Left lung (tissue), 10 donors: ENCODE measurements around the gene EPG5. TPM values are rescaled to one million over a fixed set of nuclear protein-coding genes. Genes with fewer than 3 reads are reported as not detected.
"Not testable (repeated sequence)": the region's sequence is repeated elsewhere in the genome, so short reads cannot be mapped to it uniquely, and the experiment has no call there.

ENCODE experiments used
- ATAC-seq: fragments of 200-7000 bp; cut with Tn5 transposase; one replicate; pipeline ENCODE4 v1.9.1; 2020; ENCODE audit warnings: moderate library complexity
- DNase-seq, 4 donors: peaks; one replicate each; pipeline ENCODE4 v3.0.0-alpha.2; 2013 to 2020
- H3K27ac ChIP-seq, 2 donors: fragments of 200-600 bp; sonication (generic) in 1 of 2; one replicate each; pipeline versions ENCODE4 v1.5.0 to v1.8.0; 2020 to 2021
- H3K27me3 ChIP-seq, 2 donors: fragments of 200-600 bp; sonication (generic) in 1 of 2; one replicate each; pipeline versions ENCODE4 v1.5.0 to v1.8.0; 2020 to 2021
- H3K36me3 ChIP-seq, 2 donors: fragments of 200-600 bp; sonication (generic) in 1 of 2; one replicate each; pipeline versions ENCODE4 v1.5.0 to v1.8.0; 2020 to 2021
- H3K4me1 ChIP-seq, 2 donors: fragments of 200-600 bp; one replicate each; pipeline ENCODE4 v1.8.0; 2021
- H3K4me3 ChIP-seq, 2 donors: fragments of 200-600 bp; sonication (generic) in 1 of 2; one replicate each; pipeline versions ENCODE4 v1.5.0 to v1.8.0; 2020 to 2021; ENCODE audit warnings: mild to moderate bottlenecking in 1 of 2
- H3K9me3 ChIP-seq, 2 donors: fragments of 200-600 bp; sonication (generic) in 1 of 2; one replicate each; pipeline versions ENCODE4 v1.5.0 to v1.8.0; 2020 to 2021
- CTCF ChIP-seq, 2 donors: fragments of 200-600 bp; sonication (generic) in 1 of 2; IDR thresholded peaks; one replicate each; pipeline versions ENCODE4 v1.5.0 to v1.8.0; 2021; ENCODE audit warnings: antibody characterized with exemption in 2 of 2
- intact Hi-C, 2 donors: fragments of 100-400 bp; cut with DNase I; formaldehyde crosslinking; loops; one replicate each; pipeline versions ENCODE4 v1.11.2 to v1.14.2; 2022
- polyA plus RNA-seq, 6 donors: library from polyadenylated mRNA; unstranded; fragments of 120-200 nt; gene quantifications; one replicate each; pipeline ENCODE4 v1.2.1, GENCODE V29; 2013; ENCODE audit not compliant: insufficient read length in 6 of 6
- total RNA-seq, 2 donors: library from RNA; stranded (reverse); fragmentation: NEBNext Ultra II Directional; extraction: Animal tissue kit (Norgen Biotek cat#: 25700); gene quantifications; one replicate each; pipeline ENCODE4 v1.2.1, GENCODE V29; 2021
- donor health status: DM: no; HTN: yes; CAD: no.
- donor health status: DM: no; HTN: no; CAD: no.

The EPG5 gene
- total and polyA plus RNA-seq, 8 donors, result 27.3 to 38.0 (median 31.4) TPM

- Histone ChIP-seq H3K27me3 (no peaks in the 10 kb centered on the region), H3K4me3 (no peak overlapping the region), H3K9me3 (no peaks in the 10 kb centered on the region), H3K27ac (peak overlapping the region; percentile 40 to 58), H3K4me1 (peaks cover 0 to 68% of the 10 kb centered on the region in 2 donors), H3K36me3 (peaks cover 0 to 16% of the 10 kb centered on the region in 2 donors)
- DNase-seq (peak in 1 of 4 donors; percentile 59), ATAC-seq (peak; percentile 59)
- intact Hi-C loops, result no loop called here
- no peak for TF ChIP-seq CTCF (IDR thresholded peaks at IDR 0.05)
Observed at GRCh38 chr18:45962461-45962860, 4.7 kb downstream of the EPG5 start.

GRCh38 chr18:45959484-45959883, 7.6 kb downstream of the EPG5 start:
- not testable (repeated sequence) for DNase-seq, H3K27ac ChIP-seq, H3K9me3 ChIP-seq, ATAC-seq, H3K4me3 ChIP-seq, H3K27me3 ChIP-seq
- peaks cover 0 to 52% of the 10 kb centered on the region in 2 donors for H3K4me1 ChIP-seq
- intact Hi-C loops, result loop anchor here in 1 of 2 donors (10.0 kb wide), 1 partner anchor 115 kb away; the partner anchor contains the start of gene PSTPIP2
- peaks cover 0 to 25% of the 10 kb centered on the region in 2 donors for H3K36me3 ChIP-seq

- no peaks in the 10 kb centered on the region for H3K9me3 ChIP-seq
- no peak overlapping the region for H3K4me3 ChIP-seq
- DNase-seq (no peak), ATAC-seq (no peak)
- no peaks in the 10 kb centered on the region for H3K27me3 ChIP-seq
- intact Hi-C loops, result loop anchor here in 1 of 2 donors (10.0 kb wide), 1 partner anchor 116 kb away; the partner anchor contains the start of gene PSTPIP2
- H3K4me1 ChIP-seq, result peaks cover 0 to 50% of the 10 kb centered on the region in 2 donors
- no peak overlapping the region for H3K27ac ChIP-seq
- peaks cover 0 to 30% of the 10 kb centered on the region in 2 donors for H3K36me3 ChIP-seq
- no peak for TF ChIP-seq CTCF (IDR thresholded peaks at IDR 0.05)
Observed at GRCh38 chr18:45958730-45959129, 8.4 kb downstream of the EPG5 start.

GRCh38 chr18:45958027-45958426, 9.1 kb downstream of the EPG5 start:
- no peak for ATAC-seq
- Histone ChIP-seq H3K4me1 (peaks cover 0 to 43% of the 10 kb centered on the region in 2 donors), H3K9me3 (no peaks in the 10 kb centered on the region), H3K27ac (no peak overlapping the region), H3K4me3 (no peak overlapping the region), H3K36me3 (peaks cover 0 to 38% of the 10 kb centered on the region in 2 donors), H3K27me3 (no peaks in the 10 kb centered on the region)
- intact Hi-C loops, result loop anchor here in 1 of 2 donors (10.0 kb wide), 1 partner anchor 117 kb away; the partner anchor contains the start of gene PSTPIP2
- TF ChIP-seq CTCF (IDR thresholded peaks at IDR 0.05), result no peak
- DNase-seq, result no peak

GRCh38 chr18:45957100-45957499, 10.0 kb downstream of the EPG5 start:
- intact Hi-C loops, result loop anchor here in 1 of 2 donors (10.0 kb wide), 1 partner anchor 118 kb away; the partner anchor contains the start of gene PSTPIP2
- Histone ChIP-seq H3K27ac (no peak overlapping the region), H3K27me3 (no peaks in the 10 kb centered on the region), H3K4me3 (no peak overlapping the region), H3K36me3 (peaks cover 0 to 47% of the 10 kb centered on the region in 2 donors), H3K9me3 (no peaks in the 10 kb centered on the region), H3K4me1 (peaks cover 0 to 38% of the 10 kb centered on the region in 2 donors)
- no peak for TF ChIP-seq CTCF (IDR thresholded peaks at IDR 0.05)
- DNase-seq (no peak), ATAC-seq (no peak)
